GM20000 (cell line): ENCODE results near the gene PKD2.
"Not testable (repeated sequence)": the region's sequence is repeated elsewhere in the genome, so short reads cannot be mapped to it uniquely, and the experiment has no call there.

ENCODE experiments used
- DNase-seq: peaks from one replicate; pipeline ENCODE4 v3.0.0; 2012; ENCODE audit warnings: low spot score
- CTCF ChIP-seq: IDR thresholded peaks from 2 replicates; pipeline ENCODE4 v1.5.1; 2012; ENCODE audit warnings: mild to moderate bottlenecking, control low read depth; ENCODE audit errors: extremely low read depth, missing control alignments

PKD2 gene

GRCh38 chr4:88110826-88111225, 103.4 kb downstream of the PKD2 start:
- TF ChIP-seq CTCF: no peak
- no peak for DNase-seq

GRCh38 chr4:88112856-88113255, 105.4 kb downstream of the PKD2 start:
- no peak for DNase-seq
- TF ChIP-seq CTCF: no peak

GRCh38 chr4:88115587-88115986, 108.2 kb downstream of the PKD2 start:
- no peak for DNase-seq
- no peak for TF ChIP-seq CTCF

- TF ChIP-seq CTCF: no peak
- DNase-seq: no peak
Measured at GRCh38 chr4:88119943-88120342, 112.5 kb downstream of the PKD2 start.

GRCh38 chr4:88122260-88122659, 114.8 kb downstream of the PKD2 start:
- DNase-seq: not testable (repeated sequence)
